K562 (cell line): ENCODE measurements around the gene GRID2IP. TPM values are rescaled to one million over a fixed set of nuclear protein-coding genes. Genes with fewer than 3 reads are reported as not detected.

Source experiments
- ESRRA ChIP-seq: fragments of 450-650 bp; IDR thresholded peaks from 2 replicates; pipeline ENCODE4 v1.6.1; 2014; ENCODE audit warnings: low read depth, mild to moderate bottlenecking, moderate library complexity, borderline replicate concordance
- GATA2 ChIP-seq: sonication (generic); formaldehyde crosslinking; IDR thresholded peaks from 2 replicates; pipeline ENCODE4 v1.4.0; 2020; ENCODE audit warnings: mild to moderate bottlenecking, missing genetic modification reagents
- HDAC1 ChIP-seq, 2 experiments: fragments of 450-650 bp; IDR thresholded peaks; 2 replicates each; pipeline ENCODE4 v1.6.1; 2016 to 2017; ENCODE audit warnings: inconsistent platforms in 1 of 2, mild to moderate bottlenecking in 1 of 2, moderate library complexity in 1 of 2
- HNRNPLL ChIP-seq: fragments of 200-400 bp; formaldehyde crosslinking; IDR thresholded peaks from 2 replicates; pipeline ENCODE4 v1.6.1; 2017; ENCODE audit warnings: low read length, low read depth, mild to moderate bottlenecking; ENCODE audit not compliant: poor library complexity, severe bottlenecking
- KDM5B ChIP-seq: fragments of 200-600 bp; sonication (generic); IDR thresholded peaks from 2 replicates; pipeline ENCODE4 v1.6.1; 2012; ENCODE audit warnings: low read depth, mild to moderate bottlenecking, moderate library complexity, low read length, control low read depth, inconsistent platforms; ENCODE audit not compliant: insufficient replicate concordance
- L3MBTL2 ChIP-seq: fragments of 450-650 bp; IDR thresholded peaks from 2 replicates; pipeline ENCODE4 v1.6.1; 2016; ENCODE audit warnings: mild to moderate bottlenecking, moderate library complexity
- MYC ChIP-seq, 2 experiments: fragments of 250-450 bp in 1 of 2; sonication (Bioruptor Pico) in 1 of 2; IDR thresholded peaks; 2 replicates each; pipeline versions ENCODE4 v1.5.1 to v1.6.1; 2012 to 2021; ENCODE audit warnings: low read depth in 2 of 2, borderline replicate concordance in 1 of 2, improper control_type of control experiment in 1 of 2, low read length in 1 of 2, mild to moderate bottlenecking in 1 of 2, moderate library complexity in 1 of 2
- NR4A1 ChIP-seq, 2 experiments: fragments of 250-450 bp in 1 of 2; fragments of 450-650 bp in 1 of 2; sonication (Bioruptor Pico) in 1 of 2; IDR thresholded peaks; 2 replicates each; pipeline versions ENCODE4 v1.4.0 to v1.6.1; 2016 to 2020; ENCODE audit warnings: mild to moderate bottlenecking in 2 of 2, missing compliant biosample characterization in 1 of 2, missing genetic modification characterization in 1 of 2, moderate library complexity in 1 of 2
- SIN3A ChIP-seq, 2 experiments: fragments of 150-350 bp in 1 of 2; IDR thresholded peaks; 2 replicates each; pipeline ENCODE4 v1.6.1; 2011 to 2016; ENCODE audit warnings: borderline replicate concordance in 2 of 2, low read depth in 2 of 2, low read length in 2 of 2, mild to moderate bottlenecking in 2 of 2, moderate library complexity in 2 of 2; ENCODE audit not compliant: control insufficient read depth in 1 of 2
- SIN3B ChIP-seq: fragments of 450-650 bp; IDR thresholded peaks from 2 replicates; pipeline ENCODE4 v1.6.1; 2017; ENCODE audit warnings: low read depth, mild to moderate bottlenecking, moderate library complexity
- SMC3 ChIP-seq: conservative IDR thresholded peaks from 2 replicates; pipeline ENCODE4 v1.6.1; 2011; ENCODE audit warnings: low read depth, low read length, improper control_type of control experiment; ENCODE audit not compliant: insufficient read depth
- TGIF2 ChIP-seq: sonication (generic); formaldehyde crosslinking; IDR thresholded peaks from 2 replicates; pipeline ENCODE4 v1.8.1; 2022; ENCODE audit warnings: mild to moderate bottlenecking, missing genetic modification reagents, moderate library complexity
- ZBTB1 ChIP-seq: sonication (generic); formaldehyde crosslinking; IDR thresholded peaks from 2 replicates; pipeline ENCODE4 v1.8.1; 2023; ENCODE audit warnings: missing genetic modification reagents, low read depth, mild to moderate bottlenecking, borderline replicate concordance
- ZC3H11A ChIP-seq: IDR thresholded peaks from 2 replicates; pipeline ENCODE4 v1.6.1; 2012; ENCODE audit warnings: low read depth, low read length, improper control_type of control experiment
- ZNF324 ChIP-seq: fragments of 250-450 bp; sonication (Bioruptor Pico); IDR thresholded peaks from 2 replicates; pipeline ENCODE4 v1.4.0; 2020; ENCODE audit warnings: mild to moderate bottlenecking
- ZNF586 ChIP-seq: fragments of 450-650 bp; formaldehyde crosslinking; conservative IDR thresholded peaks from 2 replicates; pipeline ENCODE4 v1.4.0; 2020; ENCODE audit warnings: mild to moderate bottlenecking, moderate library complexity
- ZNF589 ChIP-seq: fragments of 200-800 bp; sonication (Bioruptor generic); IDR thresholded peaks from 2 replicates; pipeline ENCODE4 v1.6.1; 2016; ENCODE audit warnings: low read depth, missing genetic modification characterization, missing compliant biosample characterization
- polyA plus RNA-seq, 8 experiments: library from polyadenylated mRNA; depleted of rRNA in 4 of 8; stranded (reverse) in 5 of 8; unstranded in 3 of 8; fragments of >200 nt; fragmentation: Nextera tagmentation in 2 of 8; fragmentation: Illumina TruSeq in 1 of 8; extraction: Ambion mirVana in 2 of 8; extraction: Trizol in 1 of 8; gene quantifications; 2 replicates each; pipeline versions ENCODE4 v1.2.1 to v1.2.3, GENCODE V29; 2011 to 2014; ENCODE audit warnings: inconsistent platforms in 1 of 8, missing spikeins in 1 of 8
- total RNA-seq, 7 experiments: library from RNA; depleted of rRNA in 6 of 7; stranded (reverse); fragments of >200 nt in 6 of 7; fragmentation: Illumina TruSeq in 2 of 7; extraction: Trizol in 2 of 7; gene quantifications; 2 replicates each; pipeline versions ENCODE4 v1.2.1 to v1.2.3, GENCODE V29; 2011 to 2021; ENCODE audit warnings: low replicate concordance in 1 of 7
- TF ChIP-seq, protein P1 (sequence below): fragments of 450-650 bp; IDR thresholded peaks from 2 replicates; pipeline ENCODE4 v1.6.1; 2016; ENCODE audit warnings: missing biosample characterization, missing genetic modification characterization
- TF ChIP-seq, protein P2 (sequence below): IDR thresholded peaks from 2 replicates; pipeline ENCODE4 v1.6.1; 2011; ENCODE audit warnings: borderline replicate concordance, low read depth, mild to moderate bottlenecking, moderate library complexity, low read length; ENCODE audit not compliant: insufficient read depth, poor library complexity, severe bottlenecking

Gene GRID2IP
- total and polyA plus RNA-seq, 9 of the 15 experiments (the other 6 are each of a cell fraction or from before 2014, with no cell fraction given): not detected

DNA sequence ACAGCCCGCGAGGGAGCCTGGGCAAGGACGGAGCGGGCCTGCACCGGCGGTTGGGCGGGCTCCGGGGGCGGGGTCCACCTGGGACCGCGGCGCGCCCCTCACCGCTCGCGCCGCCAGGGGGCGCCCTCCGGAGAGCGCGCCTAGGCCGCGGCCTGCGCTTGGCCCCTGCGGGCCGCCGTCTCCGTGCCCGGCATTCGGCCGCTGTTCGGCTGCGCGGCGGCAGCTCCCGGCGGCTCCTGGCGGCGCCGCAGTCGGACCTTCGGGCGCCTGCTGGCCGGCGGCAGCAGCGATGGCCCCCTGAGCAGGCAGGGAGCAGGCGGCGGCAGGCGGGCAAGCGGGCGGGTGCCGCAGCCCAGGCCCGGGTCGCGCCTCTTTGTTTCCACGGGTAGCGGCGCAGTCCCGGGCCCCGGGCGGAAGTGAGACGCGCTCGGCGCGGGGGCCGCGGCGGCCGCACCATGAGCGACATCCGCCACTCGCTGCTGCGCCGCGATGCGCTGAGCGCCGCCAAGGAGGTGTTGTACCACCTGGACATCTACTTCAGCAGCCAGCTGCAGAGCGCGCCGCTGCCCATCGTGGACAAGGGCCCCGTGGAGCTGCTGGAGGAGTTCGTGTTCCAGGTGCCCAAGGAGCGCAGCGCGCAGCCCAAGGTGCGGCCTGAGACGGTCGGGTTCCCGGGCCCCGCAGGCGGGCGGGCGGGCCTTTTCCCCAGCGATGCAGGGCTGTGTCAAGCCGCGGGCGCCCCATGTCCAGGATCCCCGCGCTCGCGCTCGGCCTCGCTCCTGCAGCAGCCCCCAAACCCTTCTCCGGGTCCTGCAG is 38.8 kb upstream of the GRID2IP start, which contains the start of gene INTS15 (continued):
- peak; percentile 18; the same call in 1 of the 2 replicates for TF ChIP-seq ZBTB1
- no peak for TF ChIP-seq ZNF586 (CRISPR knock-in tag)
- TF ChIP-seq ESRRA: peak; percentile 30; the same call in 1 of the 2 replicates
- no peak for TF ChIP-seq NR4A1 (CRISPR knock-in tag; IDR thresholded peaks at IDR 0.05)
- 0 out of 2 replicates have a peak, but pooled peaks have one; percentile 50 for TF ChIP-seq NR4A1 (tag; IDR thresholded peaks at IDR 0.05)
- no peak for TF ChIP-seq GATA2
- TF ChIP-seq ZNF324 (CRISPR knock-in tag): no peak
- peak; percentile 59 for TF ChIP-seq MYC (IDR thresholded peaks at IDR 0.05; ENCODE audit: low read depth, low read length)
- TF ChIP-seq MYC (CRISPR knock-in tag; IDR thresholded peaks at IDR 0.05; ENCODE audit: borderline replicate concordance, low read depth): no peak
- peak; percentile 77; the same call in 1 of the 2 replicates for TF ChIP-seq TGIF2 (CRISPR knock-in tag)
- TF ChIP-seq HDAC1 (IDR thresholded peaks at IDR 0.05): peak in 1 of 2 experiments; percentile 80; a peak in 2 of 4 replicates
- TF ChIP-seq, protein P1, sequence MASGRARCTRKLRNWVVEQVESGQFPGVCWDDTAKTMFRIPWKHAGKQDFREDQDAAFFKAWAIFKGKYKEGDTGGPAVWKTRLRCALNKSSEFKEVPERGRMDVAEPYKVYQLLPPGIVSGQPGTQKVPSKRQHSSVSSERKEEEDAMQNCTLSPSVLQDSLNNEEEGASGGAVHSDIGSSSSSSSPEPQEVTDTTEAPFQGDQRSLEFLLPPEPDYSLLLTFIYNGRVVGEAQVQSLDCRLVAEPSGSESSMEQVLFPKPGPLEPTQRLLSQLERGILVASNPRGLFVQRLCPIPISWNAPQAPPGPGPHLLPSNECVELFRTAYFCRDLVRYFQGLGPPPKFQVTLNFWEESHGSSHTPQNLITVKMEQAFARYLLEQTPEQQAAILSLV: no peak
- TF ChIP-seq, protein P2, sequence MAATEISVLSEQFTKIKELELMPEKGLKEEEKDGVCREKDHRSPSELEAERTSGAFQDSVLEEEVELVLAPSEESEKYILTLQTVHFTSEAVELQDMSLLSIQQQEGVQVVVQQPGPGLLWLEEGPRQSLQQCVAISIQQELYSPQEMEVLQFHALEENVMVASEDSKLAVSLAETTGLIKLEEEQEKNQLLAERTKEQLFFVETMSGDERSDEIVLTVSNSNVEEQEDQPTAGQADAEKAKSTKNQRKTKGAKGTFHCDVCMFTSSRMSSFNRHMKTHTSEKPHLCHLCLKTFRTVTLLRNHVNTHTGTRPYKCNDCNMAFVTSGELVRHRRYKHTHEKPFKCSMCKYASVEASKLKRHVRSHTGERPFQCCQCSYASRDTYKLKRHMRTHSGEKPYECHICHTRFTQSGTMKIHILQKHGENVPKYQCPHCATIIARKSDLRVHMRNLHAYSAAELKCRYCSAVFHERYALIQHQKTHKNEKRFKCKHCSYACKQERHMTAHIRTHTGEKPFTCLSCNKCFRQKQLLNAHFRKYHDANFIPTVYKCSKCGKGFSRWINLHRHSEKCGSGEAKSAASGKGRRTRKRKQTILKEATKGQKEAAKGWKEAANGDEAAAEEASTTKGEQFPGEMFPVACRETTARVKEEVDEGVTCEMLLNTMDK: peak; percentile 99
- no peak for TF ChIP-seq ZC3H11A
- TF ChIP-seq KDM5B: peak; percentile 87
- peak; percentile 73 for TF ChIP-seq SMC3
- peak; percentile 65 for TF ChIP-seq L3MBTL2
- peak in 1 of 2 experiments; percentile 88; a peak in 2 of 4 replicates for TF ChIP-seq SIN3A (IDR thresholded peaks at IDR 0.05; ENCODE audit: borderline replicate concordance in 2 of 2, control insufficient read depth in 1 of 2, low read depth in 2 of 2, low read length in 2 of 2)
- 0 out of 2 replicates have a peak, but pooled peaks have one; percentile 2 for TF ChIP-seq ZNF589 (CRISPR knock-in tag)
- peak; percentile 50 for TF ChIP-seq HNRNPLL
- peak; percentile 90 for TF ChIP-seq SIN3B
